ENCODE results near the gene SP8.

Gene SP8

DNA sequence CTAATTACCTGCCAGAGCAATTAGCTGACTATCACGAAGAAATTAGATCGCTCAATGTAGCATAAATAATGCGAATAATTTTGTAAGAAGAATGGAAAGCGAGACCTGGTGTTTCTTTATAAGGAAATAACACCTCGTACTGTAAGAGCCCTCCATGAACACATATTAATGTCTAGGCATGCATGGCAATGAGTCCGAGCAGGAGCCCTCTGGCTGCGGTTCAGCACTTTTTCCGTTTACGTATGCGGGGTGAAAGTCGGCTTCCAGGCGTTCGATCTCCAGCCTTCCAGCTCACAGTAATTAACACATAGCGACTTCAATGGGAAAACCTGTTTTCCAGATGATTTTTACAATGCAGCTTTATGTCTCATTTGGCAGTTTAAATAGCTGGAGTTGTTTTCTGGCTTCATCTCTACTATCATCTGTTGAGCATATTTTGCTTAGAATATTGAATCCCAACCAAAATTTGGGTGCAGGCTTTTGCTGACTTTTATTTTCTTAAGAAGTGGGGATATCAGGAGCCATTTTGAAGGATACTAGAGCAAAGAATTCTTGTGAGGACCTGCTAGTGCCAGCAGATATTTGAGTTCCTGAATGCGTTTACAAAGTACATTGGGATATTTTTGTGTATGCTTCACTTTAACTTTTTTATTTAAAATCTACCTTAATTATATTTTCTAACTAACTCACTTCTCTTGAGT is 7.2 kb upstream of the SP8 start:
- DNase-seq = no peak

GRCh38 chr7:20793248-20793647 is 6.6 kb upstream of the SP8 start:
- DNase-seq = no peak

DNA sequence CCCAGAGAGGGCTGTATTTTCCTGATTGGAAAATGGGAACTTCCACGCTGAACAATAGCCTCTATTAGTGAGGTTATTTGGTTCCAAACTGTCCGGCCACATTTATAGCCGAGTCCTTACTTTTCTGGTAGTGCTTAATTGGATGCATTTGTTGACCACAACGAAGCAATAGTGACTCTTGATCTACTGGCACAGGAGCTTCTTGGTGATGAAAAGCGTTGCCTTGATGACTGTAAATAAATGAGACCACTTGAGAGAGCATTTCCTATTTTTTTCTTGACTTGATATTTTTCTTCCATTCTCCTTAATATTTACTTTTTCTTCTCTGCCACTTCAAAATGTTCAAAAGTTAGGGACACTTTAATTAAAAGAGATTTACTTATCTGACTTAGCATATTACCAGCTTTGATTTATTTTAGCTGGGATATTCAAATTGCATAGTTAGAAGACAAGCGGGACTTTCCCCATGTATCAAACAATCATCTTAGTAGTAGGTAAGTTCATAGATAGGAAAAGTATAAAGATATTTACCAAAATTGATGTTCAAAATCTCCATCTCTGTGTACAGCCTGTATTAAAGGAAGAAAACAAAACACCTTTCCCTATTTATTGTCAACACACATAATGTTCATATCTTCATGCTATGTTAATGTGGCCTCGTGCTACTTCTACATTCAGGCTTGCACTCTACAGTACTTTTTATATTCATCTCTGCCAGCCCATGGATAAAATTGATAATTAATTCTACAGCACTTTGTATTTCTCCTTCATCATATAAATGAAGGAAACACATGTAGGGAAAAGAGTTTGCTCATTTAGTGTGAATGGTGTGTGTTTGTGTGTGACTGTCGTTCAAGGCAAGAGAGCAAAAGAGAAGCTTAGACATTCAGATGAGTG is 5.1 kb upstream of the SP8 start:
- no peak for DNase-seq

DNA sequence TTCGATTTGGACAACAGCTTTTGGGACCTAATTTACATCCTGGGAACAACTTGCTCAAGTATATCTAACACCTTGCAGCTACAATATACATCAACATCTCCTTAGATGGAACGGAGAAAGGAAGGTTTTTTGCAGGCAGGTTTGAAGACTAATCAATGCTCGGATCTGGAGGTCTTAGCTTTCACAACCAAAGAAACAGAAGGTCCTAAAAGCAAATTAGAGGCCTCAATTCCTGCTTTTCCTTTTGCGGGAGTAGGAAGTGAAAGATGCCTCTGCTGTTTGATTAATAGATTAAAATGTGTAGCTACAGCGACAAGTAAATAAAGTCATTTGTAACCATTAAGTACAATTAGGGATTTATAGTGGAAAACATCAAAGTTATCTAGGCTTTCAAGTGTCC is 3.7 kb upstream of the SP8 start:
- no peak for DNase-seq

DNA sequence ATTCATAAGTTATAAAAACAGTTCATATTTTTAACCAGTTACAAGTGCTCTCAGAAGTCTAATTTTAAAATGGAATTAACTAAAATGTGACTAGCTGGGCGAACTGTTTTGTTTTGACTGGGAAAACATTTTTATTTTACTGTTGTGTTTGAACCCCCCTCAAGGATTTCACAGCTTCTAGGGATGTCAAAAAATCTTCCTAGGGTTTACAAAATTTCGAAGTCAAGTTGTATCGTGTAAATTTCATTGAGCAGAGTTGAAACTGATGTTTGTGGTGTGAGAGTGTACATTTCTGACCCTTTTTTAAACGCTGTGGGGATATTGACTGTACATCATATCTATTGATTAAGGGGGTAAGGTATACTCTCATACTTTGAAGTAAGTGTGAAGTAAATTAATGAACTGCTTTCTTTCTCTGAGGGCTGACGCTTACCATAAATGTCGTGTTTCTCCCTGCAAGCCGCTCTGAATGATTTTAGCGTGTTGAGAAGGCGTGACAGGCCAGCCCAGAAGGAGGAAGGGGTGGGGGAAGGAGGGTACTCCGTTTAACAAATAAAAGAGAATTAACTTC is 1.8 kb upstream of the SP8 start:
- no peak for DNase-seq

- no peak for DNase-seq
These were observed 1.2 kb upstream of the SP8 start for GRCh38 chr7:20787660-20788419.

GRCh38 chr7:20786421-20786778 is 286 bp downstream of the SP8 start:
- DNase-seq = no peak

GRCh38 chr7:20786049-20786412 is 655 bp downstream of the SP8 start:
- DNase-seq = no peak

DNA sequence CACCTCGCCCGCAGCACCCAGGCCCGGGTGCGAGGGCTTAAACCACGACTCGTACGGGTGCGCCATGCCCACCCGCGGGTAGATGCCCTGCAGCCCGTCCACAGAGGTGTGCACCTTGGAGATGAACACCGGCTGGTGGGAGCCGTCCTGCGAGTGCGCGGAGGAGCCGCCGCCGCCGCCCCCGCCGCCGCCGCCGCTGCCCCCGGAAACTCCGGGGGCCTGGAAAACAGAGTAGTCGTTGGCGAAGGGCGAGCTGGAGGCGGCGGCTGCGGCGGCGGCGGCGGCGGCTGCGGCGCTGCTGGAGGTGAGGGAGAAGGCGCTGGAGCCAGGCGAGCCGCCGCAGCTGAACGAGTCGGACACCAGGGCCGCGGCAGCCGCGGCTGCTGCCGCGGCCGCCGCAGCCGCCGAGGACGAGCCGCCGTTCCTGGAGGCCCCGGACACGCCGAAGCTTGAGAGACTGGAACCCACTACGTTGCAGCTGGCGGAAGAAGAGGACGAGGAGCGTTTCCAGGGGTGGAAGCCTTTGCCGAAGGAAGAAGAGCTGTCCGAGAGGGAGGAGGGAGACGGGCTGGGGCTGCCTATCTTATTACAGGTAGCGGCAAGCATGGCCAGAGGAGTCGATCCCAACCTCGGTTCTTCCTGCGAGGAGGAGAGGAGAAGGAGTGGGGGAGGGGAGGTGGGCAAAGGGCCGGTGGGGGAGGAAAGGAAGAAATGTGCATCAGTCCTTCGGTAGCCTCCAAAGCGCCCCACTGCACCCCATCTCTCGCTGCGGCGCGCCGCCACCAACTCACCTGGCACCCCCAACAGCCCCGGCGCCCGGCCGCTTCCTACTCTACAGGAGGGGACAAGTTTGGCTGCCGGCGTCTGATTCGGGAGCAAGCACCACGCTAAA is 1.3 kb downstream of the SP8 start:
- DNase-seq = no peak

DNA sequence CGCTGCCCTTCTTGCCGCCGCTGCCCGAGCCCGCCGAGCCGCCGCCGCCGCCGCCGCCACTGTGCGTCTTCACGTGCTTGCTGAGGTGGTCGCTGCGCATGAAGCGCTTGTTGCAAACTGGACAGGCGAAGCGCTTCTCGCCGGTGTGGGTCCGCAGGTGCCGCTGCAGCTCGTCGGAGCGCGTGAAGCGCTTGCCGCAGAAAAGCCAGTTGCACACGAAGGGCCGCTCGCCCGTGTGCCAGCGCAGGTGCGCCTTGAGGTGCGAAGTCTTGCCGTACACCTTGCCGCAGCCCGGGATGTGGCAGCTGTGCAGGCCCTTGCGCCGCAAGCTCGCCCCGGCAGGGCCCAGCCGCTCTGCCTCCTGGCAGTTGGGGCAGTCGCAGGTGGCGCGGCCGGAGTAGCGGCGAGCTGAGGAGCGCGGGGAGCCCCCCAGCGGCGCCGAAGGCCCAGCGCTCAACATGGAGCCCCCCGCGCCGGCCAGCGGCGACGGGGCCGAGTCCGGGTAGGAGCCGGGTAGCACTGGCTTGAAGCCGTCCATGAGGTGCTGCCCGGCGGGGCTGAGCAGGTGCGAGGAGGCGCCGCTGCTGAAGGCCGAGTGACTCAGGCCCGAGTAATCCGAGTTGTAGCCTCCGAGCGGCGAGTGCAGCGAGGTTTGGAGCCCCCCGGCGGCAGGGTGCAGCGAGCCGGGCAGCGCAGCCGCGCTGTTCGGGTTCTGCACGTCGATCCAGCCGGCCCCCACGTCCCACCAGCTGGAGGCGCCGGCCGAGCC is 2.1 kb downstream of the SP8 start:
- no peak for DNase-seq

GRCh38 chr7:20783700-20784387 is 2.8 kb downstream of the SP8 start:
- DNase-seq = no peak

DNA sequence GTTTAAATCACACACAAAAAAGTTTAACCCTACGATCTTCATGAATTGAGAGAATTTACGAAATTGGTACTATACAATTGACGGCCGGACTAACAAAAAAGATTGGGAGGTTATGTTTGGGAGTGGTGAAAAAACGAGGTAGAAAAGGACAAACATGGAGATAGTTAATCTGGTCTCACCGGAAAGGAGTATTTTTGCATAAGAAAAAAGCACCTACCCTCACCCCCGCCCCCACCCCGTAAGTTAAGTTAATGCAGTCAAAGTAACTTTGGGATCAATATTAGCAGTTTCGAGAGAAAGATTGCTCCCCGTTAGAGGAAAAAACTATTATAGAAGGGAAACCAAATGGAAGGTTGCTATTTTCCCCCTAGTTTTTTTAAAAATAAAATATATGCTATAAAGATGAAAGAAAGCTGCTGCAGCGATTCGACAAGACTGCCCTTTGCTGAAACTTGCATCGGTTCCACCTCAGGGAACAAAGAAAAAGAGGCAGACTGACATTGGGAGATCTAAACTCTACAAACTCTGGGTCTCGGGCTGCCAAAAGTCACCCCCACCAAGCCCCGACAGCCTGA is 3.5 kb downstream of the SP8 start:
- no peak for DNase-seq

DNA sequence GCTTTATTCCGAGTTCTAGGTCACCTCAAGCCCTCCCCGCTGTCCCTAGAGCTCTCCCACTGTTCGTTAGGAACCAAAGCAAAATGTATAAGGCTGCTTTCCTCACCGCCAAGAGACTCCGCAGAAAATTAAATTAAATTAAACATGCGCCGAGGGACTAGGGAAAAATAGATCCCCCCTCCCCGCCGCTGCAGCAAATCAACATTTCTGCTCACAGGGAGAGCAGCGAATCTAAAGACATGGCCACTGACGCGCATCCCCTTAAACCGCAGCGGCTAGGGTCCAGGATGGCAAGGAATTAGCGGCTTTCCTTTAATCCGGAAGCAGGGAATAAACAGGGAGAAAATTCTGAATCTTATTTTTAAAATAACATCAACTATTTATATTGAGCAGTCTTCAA is 7.6 kb downstream of the SP8 start:
- no peak for DNase-seq

DNA sequence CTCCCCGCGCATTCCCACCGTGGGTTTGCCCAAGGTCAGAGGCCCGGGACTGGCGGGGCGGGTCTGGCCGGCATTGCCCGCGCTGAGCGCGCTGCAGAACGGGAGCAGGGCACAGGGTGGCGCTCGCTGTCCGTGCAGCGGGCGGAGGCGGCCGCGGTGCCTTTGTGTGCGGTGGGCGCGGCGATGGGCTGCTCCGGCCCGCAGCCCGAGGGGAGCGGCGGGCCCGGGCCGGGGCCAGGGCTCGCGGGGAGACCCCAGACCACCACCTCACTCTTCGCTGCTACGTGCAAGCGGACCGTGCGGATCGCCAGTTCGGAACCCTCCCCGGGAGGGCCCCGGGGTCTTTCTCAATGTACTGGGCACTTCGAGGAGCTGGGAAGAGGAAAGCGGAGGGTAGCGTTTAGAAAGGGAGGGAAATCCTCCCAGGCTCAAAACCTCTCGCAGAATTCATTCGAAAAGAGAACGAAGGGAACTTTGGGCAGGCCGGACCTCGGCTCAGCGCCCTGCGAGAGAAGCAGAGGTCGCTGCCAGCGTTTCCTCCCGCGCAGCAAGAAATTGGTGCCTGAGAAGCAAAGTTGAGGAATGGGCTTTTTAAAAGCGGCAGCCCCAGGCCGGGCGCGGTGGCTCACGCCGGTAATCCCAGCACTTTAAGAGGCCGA is 8.5 kb downstream of the SP8 start:
- no peak for DNase-seq

DNA sequence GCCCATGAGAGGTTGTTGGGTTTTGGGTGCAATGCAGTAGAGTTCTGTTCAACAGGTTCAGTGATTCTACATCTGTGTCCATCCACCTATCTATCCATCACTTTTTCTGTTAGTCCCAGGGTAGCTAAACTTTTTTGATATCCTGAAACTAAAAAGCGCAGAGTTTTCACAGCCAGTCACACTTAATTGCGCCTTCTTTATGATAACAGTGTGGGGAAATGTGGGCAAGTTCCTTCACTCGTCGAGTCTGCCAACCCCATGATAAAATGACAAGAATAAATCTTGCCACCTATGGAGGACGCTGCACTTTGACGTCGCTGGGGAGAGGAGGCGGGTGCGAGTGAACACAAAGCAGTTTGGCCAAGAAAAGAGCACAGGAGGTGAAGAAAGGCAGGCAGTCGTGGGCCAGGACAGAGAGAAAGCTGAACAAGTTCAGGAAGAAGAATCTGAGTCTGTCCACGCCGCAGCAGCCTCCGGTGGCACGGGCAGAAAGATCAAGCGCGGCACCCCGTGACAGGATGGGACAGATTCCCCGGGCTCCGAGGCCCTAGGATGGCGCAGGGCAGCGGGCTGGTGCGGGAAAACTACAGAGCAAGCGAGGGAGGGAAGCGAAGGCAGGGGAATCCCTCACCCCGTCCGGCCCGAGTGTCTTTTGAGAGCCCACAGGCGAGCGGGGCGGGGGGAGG is 9.2 kb downstream of the SP8 start:
- DNase-seq = no peak

DNA sequence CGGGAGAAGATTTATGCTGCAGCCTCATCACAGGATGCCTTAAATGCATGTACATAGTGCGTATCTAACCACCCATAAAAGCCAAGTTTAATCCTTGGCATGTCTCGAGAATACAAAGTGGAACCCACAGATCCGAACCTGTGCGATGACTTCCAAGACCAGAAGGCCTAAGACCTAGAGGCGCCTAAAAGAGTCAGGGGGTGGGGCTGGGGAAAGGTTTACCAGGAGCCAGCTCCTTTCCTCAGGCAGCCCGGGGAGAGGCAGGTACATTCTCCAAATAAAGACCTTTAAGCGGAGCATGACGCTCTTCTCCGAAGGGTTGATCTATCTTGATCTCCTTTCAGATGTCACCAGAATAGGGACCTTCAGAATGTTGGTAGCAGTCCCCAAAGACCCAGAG is 9.7 kb downstream of the SP8 start:
- DNase-seq = no peak

DNA sequence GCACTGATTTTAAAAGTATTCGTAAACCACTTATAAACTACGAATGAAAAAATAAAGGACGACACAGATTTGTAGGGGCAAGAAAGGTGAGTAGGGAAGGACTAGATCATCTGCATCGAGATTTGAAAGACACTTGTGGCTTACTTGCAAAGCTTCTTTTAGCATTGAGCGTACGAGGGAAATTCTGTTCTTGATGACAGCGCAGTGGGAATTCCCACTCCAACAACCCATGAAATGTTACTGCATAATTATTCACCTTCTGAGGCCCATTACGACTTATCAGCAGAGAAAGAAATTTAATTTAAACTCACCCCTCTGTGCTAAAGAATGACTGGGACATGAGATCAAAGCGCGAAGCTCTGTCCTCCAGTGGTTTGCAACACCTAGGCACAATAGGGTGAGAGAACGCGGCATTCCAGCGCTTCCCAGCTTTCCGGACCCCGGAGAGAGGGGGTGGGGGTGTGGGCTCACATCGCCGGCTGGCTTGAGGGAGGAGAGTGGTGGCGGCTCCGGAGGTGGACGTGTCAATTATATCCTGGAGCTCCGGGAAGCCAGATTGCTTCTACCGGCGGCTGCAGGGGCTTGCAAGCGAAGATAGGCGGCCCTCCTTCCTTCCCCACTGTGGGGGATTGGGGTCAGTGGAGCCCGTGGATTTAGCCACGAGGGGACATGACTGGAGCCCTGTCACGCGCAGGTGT is 10.3 kb downstream of the SP8 start:
- no peak for DNase-seq

DNA sequence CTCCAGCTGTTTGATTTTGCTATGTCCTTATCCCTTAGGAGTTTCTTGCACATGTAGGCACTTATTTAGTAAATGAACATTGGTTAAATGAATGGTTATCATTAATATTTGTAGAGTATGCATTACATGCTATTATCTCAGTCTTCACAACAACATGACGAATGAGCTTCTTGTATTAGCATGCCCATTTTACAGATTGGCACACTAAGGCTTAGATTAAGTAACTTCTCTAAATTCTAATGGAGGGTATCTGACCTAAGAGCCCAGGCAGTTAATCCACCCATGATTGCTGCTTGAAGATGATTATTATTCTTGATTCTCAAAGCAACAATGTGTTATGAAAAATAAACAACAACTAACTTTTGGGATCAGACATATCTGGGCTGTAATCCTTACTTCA is 32.7 kb downstream of the SP8 start:
- no peak for DNase-seq

DNA sequence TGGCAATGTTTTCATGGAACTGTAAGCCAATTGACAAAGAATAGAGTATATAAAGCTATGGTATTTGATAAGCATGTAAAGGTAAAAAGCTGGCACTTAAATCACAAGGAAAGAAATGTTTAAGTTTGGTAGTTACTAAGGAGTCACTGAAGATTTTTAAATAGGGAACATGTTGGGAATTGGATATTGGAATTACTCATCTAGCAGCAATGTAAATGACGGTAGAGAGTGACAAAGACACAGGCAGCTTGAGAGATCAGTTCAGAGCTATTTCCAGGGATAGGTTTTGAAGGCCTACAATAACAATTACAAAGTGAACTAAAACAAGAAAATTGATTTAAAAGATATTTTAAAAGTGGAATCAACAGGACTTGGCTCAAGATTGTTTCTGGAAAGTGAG is 36.8 kb downstream of the SP8 start:
- DNase-seq = no peak

Measured in central memory CD4-positive, alpha-beta T cell (primary cell).